IMR-90 (cell line): ENCODE data around the gene SNAP23. TPM values are rescaled to one million over a fixed set of nuclear protein-coding genes. Genes with fewer than 3 reads are reported as not detected.

Experiments
- ATAC-seq: fragments of 200-7000 bp; cut with Tn5 transposase; 2 replicates; pipeline ENCODE4 v1.9.1; 2020; ENCODE audit warnings: low read depth, mild to moderate bottlenecking, moderate library complexity
- BruUV-seq: library from RNA; stranded (reverse); fragments of 400-500 nt; replicated peaks from 2 replicates; lab custom pipeline; 2021; lab: Mats Ljungman, UMichigan
- CTCF ChIA-PET: fragments of 300-600 bp; formaldehyde crosslinking; extraction: SDS; loops from one replicate; lab custom pipeline; 2021; ENCODE audit warnings: antibody characterized with exemption; lab: Yijun Ruan, JAX
- POLR2A ChIA-PET: fragments of 300-600 bp; sonication (Branson Sonifier 250); formaldehyde crosslinking; loops from one replicate; lab custom pipeline; 2022; ENCODE audit warnings: antibody characterized with exemption; ENCODE audit not compliant: unreplicated experiment; lab: Charles Lee
- DNase-seq: peaks from one replicate; pipeline ENCODE4 v3.0.0; 2013
- H2AFZ ChIP-seq: replicated peaks from 2 replicates; pipeline ENCODE3; 2013; ENCODE audit warnings: low read length, mild to moderate bottlenecking; ENCODE audit not compliant: poor library complexity
- H2AK5ac ChIP-seq: 2 replicates; pipeline ENCODE4 v1.6.1; 2013; ENCODE audit warnings: low read depth, low read length, inconsistent platforms
- H2AK9ac ChIP-seq: replicated peaks from 2 replicates; pipeline ENCODE3; 2013; ENCODE audit warnings: mild to moderate bottlenecking, low read depth, low read length, moderate library complexity; ENCODE audit not compliant: poor library complexity
- H2BK120ac ChIP-seq: 2 replicates; pipeline ENCODE4 v1.6.1; 2013; ENCODE audit warnings: low read depth, low read length, inconsistent platforms
- H2BK15ac ChIP-seq: 3 replicates; pipeline ENCODE4 v1.6.1; 2013; ENCODE audit warnings: low read depth, low read length, inconsistent platforms
- H2BK20ac ChIP-seq: 2 replicates; pipeline ENCODE4 v1.6.1; 2013; ENCODE audit warnings: low read depth, mild to moderate bottlenecking, inconsistent platforms, low read length, moderate library complexity
- H2BK5ac ChIP-seq: 2 replicates; pipeline ENCODE4 v1.6.1; 2013; ENCODE audit warnings: mild to moderate bottlenecking, low read depth, low read length, inconsistent platforms; ENCODE audit not compliant: poor library complexity, severe bottlenecking
- H3K14ac ChIP-seq: replicated peaks from 2 replicates; pipeline ENCODE4 v1.6.1; 2013; ENCODE audit warnings: low read depth, low read length, inconsistent platforms
- H3K18ac ChIP-seq: 2 replicates; pipeline ENCODE4 v1.6.1; 2013; ENCODE audit warnings: low read depth, low read length, control low read depth
- H3K23ac ChIP-seq: 2 replicates; pipeline ENCODE4 v1.6.1; 2013; ENCODE audit warnings: low read depth, low read length, inconsistent platforms
- H3K27ac ChIP-seq: 2 replicates; pipeline ENCODE4 v1.5.1; 2013; ENCODE audit warnings: mild to moderate bottlenecking, control low read depth, low read length; ENCODE audit not compliant: insufficient read depth
- H3K27me3 ChIP-seq: 2 replicates; pipeline ENCODE4 v1.6.1; 2013; ENCODE audit warnings: low read length; ENCODE audit not compliant: control insufficient read depth, insufficient read depth
- H3K36me3 ChIP-seq: 2 replicates; pipeline ENCODE4 v1.6.1; 2013; ENCODE audit warnings: low read length, mixed read lengths; ENCODE audit not compliant: control insufficient read depth, insufficient read depth
- H3K4ac ChIP-seq: 2 replicates; pipeline ENCODE4 v1.6.1; 2013; ENCODE audit warnings: low read depth, low read length, inconsistent platforms
- H3K4me1 ChIP-seq: 2 replicates; pipeline ENCODE4 v1.6.1; 2013; ENCODE audit warnings: low read length, mixed read lengths; ENCODE audit not compliant: control insufficient read depth, insufficient read depth
- H3K4me2 ChIP-seq: 2 replicates; pipeline ENCODE4 v1.6.1; 2013; ENCODE audit warnings: low read depth, mild to moderate bottlenecking, control low read depth, low read length, moderate library complexity
- H3K4me3 ChIP-seq: 2 replicates; pipeline ENCODE4 v1.5.1; 2013; ENCODE audit warnings: low read depth, mild to moderate bottlenecking, control low read depth, low read length, moderate library complexity; ENCODE audit not compliant: insufficient read depth
- H3K56ac ChIP-seq: 2 replicates; pipeline ENCODE4 v1.6.1; 2013; ENCODE audit warnings: low read length, inconsistent platforms; ENCODE audit not compliant: insufficient read depth; ENCODE audit errors: extremely low read depth
- H3K79me1 ChIP-seq, 2 experiments: 2 replicates each; pipeline ENCODE4 v1.6.1; 2013; ENCODE audit warnings: low read length in 2 of 2, inconsistent platforms in 1 of 2, low read depth in 1 of 2
- H3K9ac ChIP-seq: 2 replicates; pipeline ENCODE4 v1.6.1; 2013; ENCODE audit warnings: low read depth, low read length, control low read depth
- H3K9me1 ChIP-seq: 2 replicates; pipeline ENCODE4 v1.6.1; 2013; ENCODE audit warnings: low read length, inconsistent platforms; ENCODE audit not compliant: insufficient read depth
- H3K9me3 ChIP-seq: 2 replicates; pipeline ENCODE4 v1.6.1; 2013; ENCODE audit warnings: low read length; ENCODE audit not compliant: control insufficient read depth, insufficient read depth
- H4K20me1 ChIP-seq: 2 replicates; pipeline ENCODE4 v1.6.1; 2013; ENCODE audit warnings: low read length, inconsistent platforms; ENCODE audit not compliant: insufficient read depth
- H4K5ac ChIP-seq: 2 replicates; pipeline ENCODE4 v1.6.1; 2013; ENCODE audit warnings: mild to moderate bottlenecking, low read depth, low read length, control low read depth
- H4K8ac ChIP-seq, 2 experiments: 2 replicates each; pipeline ENCODE4 v1.6.1; 2013; ENCODE audit warnings: low read depth in 2 of 2, low read length in 2 of 2, control low read depth in 1 of 2, inconsistent platforms in 1 of 2
- H4K91ac ChIP-seq: 2 replicates; pipeline ENCODE4 v1.6.1; 2013; ENCODE audit warnings: low read depth, low read length, inconsistent platforms; ENCODE audit not compliant: insufficient read depth
- CEBPB ChIP-seq: IDR thresholded peaks from 2 replicates; pipeline ENCODE4 v1.6.1; 2012; ENCODE audit warnings: low read depth, low read length, improper control_type of control experiment
- FOS ChIP-seq: fragments of 150-350 bp; IDR thresholded peaks from 2 replicates; pipeline ENCODE4 v1.6.1; 2016; ENCODE audit warnings: low read depth, low read length
- MAZ ChIP-seq: IDR thresholded peaks from 2 replicates; pipeline ENCODE4 v1.6.1; 2012; ENCODE audit warnings: low read depth, mild to moderate bottlenecking, low read length, improper control_type of control experiment, moderate library complexity, borderline replicate concordance
- MXI1 ChIP-seq: IDR thresholded peaks from 2 replicates; pipeline ENCODE4 v1.6.1; 2012; ENCODE audit warnings: low read depth, mild to moderate bottlenecking, low read length, moderate library complexity, borderline replicate concordance
- RCOR1 ChIP-seq: IDR thresholded peaks from 2 replicates; pipeline ENCODE4 v1.6.1; 2012; ENCODE audit warnings: mild to moderate bottlenecking, low read length, improper control_type of control experiment; ENCODE audit not compliant: insufficient replicate concordance
- SMC3 ChIP-seq: fragments of 150-350 bp; IDR thresholded peaks from 2 replicates; pipeline ENCODE4 v1.6.1; 2016; ENCODE audit warnings: low read depth, mild to moderate bottlenecking, antibody characterized with exemption, low read length, moderate library complexity
- WGBS, 2 experiments: methylation state at CpG; one replicate each; pipeline versions ENCODE4 v1.1.5 to v1.1.7; 2013; ENCODE audit warnings: missing lambda C conversion rate in 2 of 2; ENCODE audit not compliant: insufficient read length in 1 of 2; ENCODE audit errors: extremely low coverage in 2 of 2; 5-methylcytosine and 5-hydroxymethylcytosine counted together
- dilution Hi-C: fragments of 300-500 bp; cut with HindIII; formaldehyde crosslinking; loops from one replicate; pipeline ENCODE4 v1.14.3; 2018; ENCODE audit warnings: low sequenced_read_pairs; ENCODE audit not compliant: unreplicated experiment
- in situ Hi-C: fragments of 300-500 bp; cut with MboI; formaldehyde crosslinking; loops from 3 replicates; pipeline ENCODE4 v1.14.3; 2019; ENCODE audit warnings: low sequenced_read_pairs, inconsistent platforms, mixed read lengths
- intact Hi-C: fragments of 100-400 bp; cut with micrococcal nuclease; formaldehyde crosslinking; loops from 2 replicates; pipeline ENCODE4 v1.10.0; 2022
- polyA plus RNA-seq, 3 experiments: library from polyadenylated mRNA; depleted of rRNA; stranded (reverse); fragments of >200 nt; gene quantifications; 2 replicates each; pipeline ENCODE4 v1.2.3, GENCODE V29; 2012; ENCODE audit warnings: low replicate concordance in 1 of 3
- total RNA-seq: library from RNA; depleted of rRNA; stranded (reverse); fragments of >200 nt; gene quantifications from 2 replicates; pipeline ENCODE4 v1.2.3, GENCODE V29; 2012

Gene SNAP23
- total and polyA plus RNA-seq, 2 of the 4 experiments (the other 2 are of a cell fraction) = 36.0 to 45.5 TPM

DNA sequence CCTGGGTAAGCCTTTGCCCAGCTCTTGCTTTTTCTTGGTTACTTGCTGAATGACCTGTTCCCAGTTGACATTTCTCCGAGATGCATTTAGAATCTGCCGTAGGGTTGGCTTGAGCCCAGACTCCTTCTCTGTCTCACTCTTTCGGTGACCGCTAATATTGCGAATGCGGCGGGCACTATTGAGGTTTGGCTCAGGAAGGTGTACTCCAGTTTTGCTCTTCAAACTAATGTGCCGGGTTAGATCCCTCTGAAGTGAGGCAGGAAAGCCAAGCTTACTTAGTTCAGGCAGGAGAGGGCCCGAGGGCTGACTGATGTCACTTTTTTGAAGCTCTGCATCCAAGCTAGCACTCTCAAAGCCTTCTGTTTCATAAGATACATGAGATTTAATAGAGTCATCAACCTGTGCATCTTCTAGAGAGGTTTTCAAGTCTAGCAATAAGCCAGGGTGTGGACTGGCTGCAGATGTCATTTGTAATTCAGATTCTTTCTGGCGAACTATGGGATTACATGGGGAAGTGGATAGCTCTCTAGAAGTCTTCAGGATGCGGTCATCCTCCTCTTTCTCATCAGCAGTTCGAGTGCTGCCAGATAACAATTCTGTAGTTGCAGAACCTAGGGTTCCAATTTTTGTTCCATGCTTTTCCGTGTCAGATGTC, 45.5 kb upstream of the SNAP23 start:
- H3K79me1 ChIP-seq = peaks cover 14 to 37% of the 10 kb centered on the region in 2 experiments
- CTCF ChIA-PET = no interaction called here
- H3K27me3 ChIP-seq = no peaks in the 10 kb centered on the region
- ATAC-seq (no peak), DNase-seq (no peak)
- 97% methylated on average over 10 of the region's 13 CpGs; no CpG with 5 or more reads in 1 of the 2 experiments for whole genome bisulfite sequencing, 2 experiments
- no peak overlapping the region for H3K4me3 ChIP-seq
- no peak overlapping the region for H3K18ac ChIP-seq
- H3K56ac ChIP-seq = no peak overlapping the region
- no peak overlapping the region for H2AFZ ChIP-seq
- H3K9me3 ChIP-seq = no peaks in the 10 kb centered on the region
- no peak overlapping the region for H3K9ac ChIP-seq
- no peak overlapping the region for H3K14ac ChIP-seq
- TF ChIP-seq RCOR1 = no peak
- no peak for TF ChIP-seq MXI1
- TF ChIP-seq SMC3 = no peak
- TF ChIP-seq CEBPB = no peak
- no peak for TF ChIP-seq FOS
- TF ChIP-seq MAZ = no peak
- POLR2A ChIA-PET = no interaction called here
- no peak overlapping the region for H4K8ac ChIP-seq
- H2BK120ac ChIP-seq = no peak overlapping the region
- intact Hi-C loops = loop anchor here (10.0 kb wide), 1 partner anchor 175 kb away; the partner anchor contains the start of genes GANC and TMEM87A
- no peak overlapping the region for H3K4ac ChIP-seq
- H4K20me1 ChIP-seq = no peaks in the 10 kb centered on the region
- H3K9me1 ChIP-seq = no peaks in the 10 kb centered on the region
- no peak overlapping the region for H2BK15ac ChIP-seq
- H3K4me1 ChIP-seq = no peaks in the 10 kb centered on the region
- no peak overlapping the region for H2AK5ac ChIP-seq
- no peak overlapping the region for H3K23ac ChIP-seq
- in situ Hi-C loops = no loop called here
- H2AK9ac ChIP-seq = no peak overlapping the region
- H2BK5ac ChIP-seq = no peak overlapping the region
- H2BK20ac ChIP-seq = no peak overlapping the region
- no peak overlapping the region for H4K5ac ChIP-seq
- H3K27ac ChIP-seq = no peak overlapping the region
- no peak overlapping the region for H3K4me2 ChIP-seq
- dilution Hi-C loops = no loop called here
- BruUV-seq = no TSS peak
- H4K91ac ChIP-seq = no peak overlapping the region
- peaks cover 33% of the 10 kb centered on the region for H3K36me3 ChIP-seq
